Pulmonary artery endothelial cell (primary cell): Measurements from ENCODE around the gene GPR119. TPM values are rescaled to one million over a fixed set of nuclear protein-coding genes. Genes with fewer than 3 reads are reported as not detected.
"Not testable (repeated sequence)": the region's sequence is repeated elsewhere in the genome, so short reads cannot be mapped to it uniquely, and the experiment has no call there.

Experiments used
- DNase-seq: peaks from one replicate; pipeline ENCODE4 v3.0.0-alpha.2; 2011; ENCODE audit warnings: low read depth, low spot score
- total RNA-seq: library from RNA; depleted of rRNA; stranded (reverse); fragments of >200 nt; gene quantifications from 2 replicates; pipeline ENCODE4 v1.2.3, GENCODE V29; 2014

GPR119 gene
- total RNA-seq, 1 donor from 2014 or later = not detected

DNA sequence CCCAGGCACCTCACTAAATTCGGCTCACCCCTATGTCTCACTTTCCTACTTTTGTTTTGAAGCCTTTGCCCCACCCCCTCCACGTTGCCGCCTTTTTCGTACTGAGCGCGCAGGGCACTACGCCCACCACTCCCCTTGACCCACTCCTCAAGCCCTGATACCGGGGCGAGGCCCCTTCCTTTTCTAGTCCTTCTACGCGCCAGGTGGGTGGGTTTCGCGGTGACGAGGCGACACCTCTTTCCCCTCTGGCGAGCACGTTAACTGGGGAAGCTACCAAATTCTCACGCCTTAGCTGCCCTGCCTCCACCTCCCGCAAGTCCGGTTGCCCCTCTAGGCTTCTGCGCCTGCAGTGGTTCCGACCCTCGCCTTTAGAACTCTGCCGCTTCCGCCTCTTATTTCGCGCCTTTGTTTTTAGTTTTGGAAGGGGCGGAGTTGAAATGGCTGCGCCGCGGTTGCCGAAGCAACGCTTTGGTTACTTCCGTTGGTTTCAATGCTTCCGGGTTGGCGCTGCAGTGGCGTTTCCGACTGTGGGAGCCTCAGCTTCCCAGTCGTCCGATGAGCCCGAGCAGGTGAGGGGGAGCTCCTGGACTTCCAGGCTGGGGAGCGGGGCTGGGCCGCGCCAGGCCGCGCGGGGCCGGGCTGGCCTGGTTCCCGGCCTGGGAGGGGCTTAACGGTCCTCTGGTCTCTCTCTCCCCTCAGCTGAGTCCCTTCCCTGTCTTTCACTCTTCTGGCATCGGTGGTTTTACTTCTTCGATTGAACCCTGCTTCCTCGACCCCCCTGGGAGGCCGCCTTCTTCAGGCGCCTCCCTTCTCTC, 45.9 kb downstream of the GPR119 start, which contains the start of gene SLC25A14:
Gene SLC25A14 (plus strand): TSS at position 512 of the 815 bp plus-strand sequence. CDS start 360 bp downstream, outside the sequence.
- DNase-seq = no peak

DNA sequence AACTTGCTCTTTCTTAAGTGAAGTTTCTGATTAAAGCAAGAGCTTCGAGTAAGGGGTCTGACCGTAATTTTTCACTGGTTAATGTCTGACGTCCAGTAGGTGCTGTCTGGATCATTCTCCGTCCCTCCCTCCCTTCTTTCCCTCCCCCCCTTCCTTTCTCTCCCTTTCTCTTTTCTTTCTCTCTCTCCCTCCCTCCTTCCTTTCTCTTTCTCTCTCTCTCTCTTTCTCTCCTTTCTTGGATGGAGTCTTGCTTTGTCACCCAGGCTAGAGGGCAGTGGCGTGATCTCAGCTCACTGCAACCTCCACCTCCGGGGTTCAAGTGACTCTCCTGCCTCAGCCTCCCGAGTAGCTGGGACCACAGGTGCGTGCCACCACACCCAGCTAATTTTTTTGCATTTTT, 46.6 kb downstream of the GPR119 start:
- DNase-seq = not testable (repeated sequence)

DNA sequence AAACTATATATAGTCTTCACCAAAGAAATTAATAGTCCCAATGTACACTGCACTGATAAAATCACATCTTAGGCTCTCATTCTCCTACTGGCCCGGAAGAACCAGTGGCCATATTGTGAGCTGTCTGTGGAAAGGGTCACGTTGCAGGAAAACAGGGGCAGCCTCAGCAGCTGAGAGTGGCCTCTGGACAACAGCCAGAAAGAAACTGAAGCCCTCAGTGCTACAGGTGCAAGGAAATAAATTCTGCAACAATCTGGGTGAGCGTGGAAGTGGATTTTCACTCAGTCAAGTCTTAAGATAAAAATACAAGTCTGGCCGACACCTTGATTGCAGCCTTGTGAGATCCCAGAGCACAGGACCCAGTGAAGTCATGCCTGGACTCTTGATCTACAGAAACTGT, 48.9 kb downstream of the GPR119 start:
- DNase-seq = no peak

Other genes with a start within 250 kb of the GPR119 start
- gene AIFM1, start 219.8 kb downstream of the GPR119 start, total RNA-seq = 29.9 and 31.9 TPM in 2 replicates
- 0.59 and 0.60 TPM in 2 replicates for gene RAB33A, start 213.7 kb downstream of the GPR119 start, total RNA-seq
- 2.3 and 2.7 TPM in 2 replicates for gene ZNF280C, start 116.8 kb downstream of the GPR119 start, total RNA-seq
- gene SLC25A14, start 45.8 kb downstream of the GPR119 start, total RNA-seq = 9.7 and 9.8 TPM in 2 replicates
- 25.5 and 30.2 TPM in 2 replicates for gene RBMX2, start 16.3 kb upstream of the GPR119 start, total RNA-seq